LoVo (cell line): ENCODE measurements around the gene SMO.
"Not testable (repeated sequence)": the region's sequence is repeated elsewhere in the genome, so short reads cannot be mapped to it uniquely, and the experiment has no call there.

Source experiments
- DNase-seq: peaks from one replicate; pipeline ENCODE4 v3.0.0-alpha.2; 2016; ENCODE audit warnings: low spot score

The SMO gene

GRCh38 chr7:129209067-129209926 is 20.9 kb downstream of the SMO start:
- DNase-seq = no peak

- peak; percentile 50 for DNase-seq
Measured at GRCh38 chr7:129210256-129210988, 22.0 kb downstream of the SMO start.

- DNase-seq = no peak
Measured at GRCh38 chr7:129210989-129211312, 22.5 kb downstream of the SMO start.

GRCh38 chr7:129212126-129212525 is 23.7 kb downstream of the SMO start:
- no peak for DNase-seq

- no peak for DNase-seq
Measured at GRCh38 chr7:129212596-129212995, 24.2 kb downstream of the SMO start.

GRCh38 chr7:129213828-129214227 is 25.4 kb downstream of the SMO start:
- no peak for DNase-seq

- not testable (repeated sequence) for DNase-seq
Measured at GRCh38 chr7:129215691-129216090, 27.3 kb downstream of the SMO start.

- not testable (repeated sequence) for DNase-seq
Measured at GRCh38 chr7:129216101-129216715, 27.8 kb downstream of the SMO start.

- DNase-seq = not testable (repeated sequence)
Measured at GRCh38 chr7:129216821-129217416, 28.5 kb downstream of the SMO start.

- peak; percentile 91 for DNase-seq
Measured at GRCh38 chr7:129218514-129219062, 30.2 kb downstream of the SMO start.

GRCh38 chr7:129219166-129219565 is 30.7 kb downstream of the SMO start:
- DNase-seq = not testable (repeated sequence)

- DNase-seq = no peak
Measured at GRCh38 chr7:129222064-129222463, 33.6 kb downstream of the SMO start.

- peak; percentile 99 for DNase-seq
Measured at GRCh38 chr7:129224251-129225205, 36.1 kb downstream of the SMO start, which contains the start of gene AHCYL2. Gene AHCYL2, plus strand, starts transcription at chr7:129225030.

- DNase-seq = peak; percentile 62
Measured at GRCh38 chr7:129225206-129225930, 36.9 kb downstream of the SMO start.

GRCh38 chr7:129225931-129226572 is 37.6 kb downstream of the SMO start:
- no peak for DNase-seq

- no peak for DNase-seq
Measured at GRCh38 chr7:129227646-129228578, 39.5 kb downstream of the SMO start.

GRCh38 chr7:129228633-129229032 is 40.2 kb downstream of the SMO start:
- no peak for DNase-seq

GRCh38 chr7:129231666-129232065 is 43.2 kb downstream of the SMO start:
- no peak for DNase-seq

- DNase-seq = no peak
Measured at GRCh38 chr7:129238546-129238945, 50.1 kb downstream of the SMO start.
